Activated T-cell treated with anti-CD3 and anti-CD28 coated beads for 4 hours (primary cell): ENCODE measurements around the gene INO80.
A peak's percentile ranks its signal among the peaks of the same experiment; 100 is the strongest.

Experiments
- DNase-seq: peaks from one replicate; pipeline ENCODE4 v3.0.0-alpha.2; 2020

INO80 gene

DNA sequence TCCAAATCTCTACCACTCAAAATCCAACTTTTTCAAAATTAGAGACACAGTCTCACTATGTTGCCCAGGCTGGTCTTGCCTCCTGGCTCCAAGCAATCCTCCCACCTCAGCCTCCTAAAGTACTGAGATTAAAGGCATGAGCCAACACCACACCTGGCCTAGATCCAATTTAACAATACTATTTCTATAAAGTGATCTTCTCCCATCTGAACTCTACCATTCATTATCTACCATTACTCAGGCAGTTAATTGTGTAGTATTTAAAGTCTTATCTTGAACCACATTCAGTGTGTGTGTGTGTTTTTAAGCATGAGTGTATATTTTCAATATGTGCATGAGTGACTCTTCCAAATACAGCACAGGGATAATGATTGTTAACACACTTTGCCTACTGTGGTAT is 77.0 kb downstream of the INO80 start:
- no peak for DNase-seq

GRCh38 chr15:41032079-41032328 is 84.1 kb downstream of the INO80 start:
- no peak for DNase-seq

GRCh38 chr15:41031232-41032078 is 84.6 kb downstream of the INO80 start:
- no peak for DNase-seq

- no peak for DNase-seq
Measured at GRCh38 chr15:41028853-41029252, 87.2 kb downstream of the INO80 start.

- DNase-seq, result no peak
Measured at GRCh38 chr15:41025393-41025792, 90.7 kb downstream of the INO80 start.

GRCh38 chr15:41024885-41025284 is 91.2 kb downstream of the INO80 start:
- no peak for DNase-seq

- no peak for DNase-seq
Measured at GRCh38 chr15:41024131-41024530, 91.9 kb downstream of the INO80 start.

DNA sequence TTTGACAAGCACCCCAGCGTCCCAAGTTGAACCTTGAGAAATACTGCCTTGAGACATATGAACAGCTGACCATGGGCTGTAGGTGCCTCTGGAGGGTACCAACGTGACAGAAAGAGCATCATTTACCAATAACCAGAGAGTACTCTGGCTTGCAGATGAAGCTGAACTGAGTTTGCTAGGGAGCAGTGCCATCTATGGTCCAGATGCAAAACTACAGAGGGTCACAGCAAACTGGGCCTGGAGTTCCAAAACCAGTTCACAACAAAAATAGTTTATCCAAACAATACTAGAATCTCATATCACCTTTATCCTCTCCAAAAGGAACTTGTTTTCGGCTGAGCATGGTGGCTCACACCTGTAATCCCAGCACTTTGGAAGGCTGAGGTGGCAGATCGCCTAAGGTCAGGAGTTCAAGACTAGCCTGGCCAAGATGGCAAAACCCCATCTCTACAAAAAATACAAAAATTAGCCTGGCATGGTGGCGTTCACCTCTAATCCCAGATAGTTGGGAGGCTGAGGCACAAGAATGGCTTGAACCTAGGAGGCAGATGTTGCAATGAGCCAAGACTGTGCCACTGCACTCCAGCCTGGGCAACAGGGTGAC is 93.5 kb downstream of the INO80 start:
- peak; percentile 7 for DNase-seq

GRCh38 chr15:41020829-41021228 is 95.3 kb downstream of the INO80 start:
- DNase-seq, result no peak

DNA sequence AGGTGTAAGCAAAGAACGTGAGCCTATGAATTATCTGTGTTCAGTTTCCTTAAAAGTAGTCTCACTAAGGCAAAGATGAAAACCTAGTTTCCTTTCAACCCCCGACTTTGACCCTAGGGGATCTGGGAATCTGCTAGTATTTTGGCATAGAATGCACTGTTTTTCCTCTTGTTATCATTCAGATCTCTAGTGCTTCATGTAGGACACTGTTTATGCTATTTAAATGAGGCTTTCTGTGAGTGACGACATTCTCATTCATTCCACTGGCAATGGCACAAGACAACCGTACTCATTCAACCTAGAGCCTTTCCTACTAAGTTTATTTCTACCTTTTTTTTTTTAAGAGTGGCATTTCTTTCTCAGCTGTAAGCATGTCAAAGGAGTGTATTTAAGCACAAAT is 95.8 kb downstream of the INO80 start:
- no peak for DNase-seq

DNA sequence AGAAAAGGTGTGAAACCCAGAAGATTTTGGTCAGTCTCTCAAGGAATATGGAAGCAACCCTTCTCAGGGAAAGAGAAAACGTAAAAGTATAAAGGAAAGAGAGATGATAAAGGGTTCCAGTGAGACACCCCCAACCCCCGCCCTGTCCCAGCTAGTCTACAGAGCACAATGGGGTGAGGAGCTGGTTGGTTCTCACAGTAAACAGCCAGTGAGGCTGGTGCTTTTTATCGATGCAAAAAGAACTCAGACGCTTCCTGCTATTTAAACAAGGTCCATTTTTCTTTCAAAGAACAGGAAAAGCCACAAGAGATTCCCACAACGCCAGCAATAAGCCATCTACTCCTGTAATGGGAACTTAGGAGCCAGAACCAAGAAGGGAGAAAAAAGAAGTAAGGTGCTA is 96.9 kb downstream of the INO80 start:
- DNase-seq, result no peak

DNA sequence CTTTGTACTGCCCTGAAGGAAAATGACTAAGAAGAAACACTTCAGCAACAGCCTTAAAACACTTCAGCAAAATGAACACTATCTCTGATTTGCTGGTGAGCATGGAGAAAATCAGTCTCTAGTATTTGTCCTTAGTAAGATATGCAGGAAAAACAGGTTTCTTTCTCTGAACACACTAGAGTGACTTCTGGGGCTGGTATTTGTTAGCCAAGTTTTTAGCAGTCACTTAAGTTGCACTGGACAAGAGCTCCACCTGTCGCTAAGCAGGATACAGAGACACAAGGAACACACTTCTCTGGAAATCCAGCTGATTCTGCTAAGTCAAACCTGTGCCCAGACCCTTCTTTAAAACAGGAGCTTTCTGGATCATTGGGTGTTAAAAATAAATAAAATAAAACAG is 97.5 kb downstream of the INO80 start:
- DNase-seq, result no peak

DNA sequence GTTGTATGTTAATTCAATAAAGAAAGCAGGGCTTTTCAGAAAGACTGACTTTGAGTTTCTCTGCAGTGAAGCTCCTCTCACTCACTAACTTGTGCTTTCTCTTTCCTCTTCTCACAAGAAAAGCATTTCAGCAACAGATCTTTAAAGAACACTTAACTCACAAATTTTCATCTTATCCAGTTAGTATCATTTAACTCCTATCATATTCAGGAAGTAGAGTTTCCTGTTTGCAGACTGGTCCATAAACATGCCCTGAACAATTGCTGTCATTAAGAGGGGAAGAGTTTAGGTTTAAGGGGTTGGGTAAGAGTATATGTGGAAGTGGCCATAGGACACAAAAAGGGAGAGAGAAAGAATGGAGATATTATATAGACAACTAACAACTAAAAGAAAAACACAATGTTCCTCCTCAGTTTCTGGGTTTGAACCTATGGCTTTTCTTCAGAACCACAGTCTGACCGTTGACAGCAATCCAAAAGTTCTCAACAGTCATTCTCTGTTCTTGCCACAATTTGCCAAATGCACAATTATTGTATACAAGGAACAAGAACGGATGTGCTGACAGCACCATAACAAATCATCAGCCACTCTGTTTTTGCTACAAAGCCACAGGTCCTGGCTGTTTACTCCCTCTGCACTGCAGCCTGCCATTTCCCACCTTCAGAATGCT is 98.9 kb downstream of the INO80 start:
- DNase-seq, result no peak

DNA sequence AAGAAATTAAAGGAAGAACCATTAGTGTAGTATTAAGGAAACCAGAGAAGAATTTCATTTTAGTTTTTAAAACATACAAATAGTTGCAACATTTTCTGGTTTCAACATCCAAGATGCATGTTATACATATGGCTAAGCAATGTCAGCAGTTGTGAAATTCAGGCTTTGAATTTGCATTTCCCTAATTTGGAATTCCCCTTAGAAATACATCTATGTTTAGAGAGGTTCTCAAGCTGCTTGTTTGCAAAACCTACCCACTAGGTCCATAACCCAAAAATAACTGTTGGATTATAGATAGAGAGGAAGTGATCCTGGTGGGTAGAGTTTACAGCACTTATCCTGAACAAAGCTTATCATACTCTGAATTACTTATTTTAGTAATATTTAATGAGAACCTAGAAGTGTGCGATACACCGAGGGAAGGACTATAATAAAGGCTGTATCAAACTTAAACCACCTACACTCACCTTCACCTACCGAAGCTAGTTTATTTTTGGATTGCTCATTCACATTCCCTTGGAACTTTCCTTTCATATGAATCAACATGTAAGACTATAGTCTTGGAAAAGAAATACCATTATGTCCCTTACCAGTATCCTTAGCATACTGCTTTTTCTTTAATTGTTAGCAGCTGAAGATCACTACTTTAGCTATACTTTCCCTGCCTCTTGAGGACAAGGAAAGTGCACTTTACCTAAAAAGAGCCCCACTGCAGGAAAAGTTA is 102.2 kb downstream of the INO80 start:
- DNase-seq, result no peak

- no peak for DNase-seq
Measured at GRCh38 chr15:41011055-41011815, 104.8 kb downstream of the INO80 start.

- no peak for DNase-seq
Measured at GRCh38 chr15:41010345-41010744, 105.7 kb downstream of the INO80 start.

GRCh38 chr15:41006479-41006878 is 109.6 kb downstream of the INO80 start:
- DNase-seq, result no peak

DNA sequence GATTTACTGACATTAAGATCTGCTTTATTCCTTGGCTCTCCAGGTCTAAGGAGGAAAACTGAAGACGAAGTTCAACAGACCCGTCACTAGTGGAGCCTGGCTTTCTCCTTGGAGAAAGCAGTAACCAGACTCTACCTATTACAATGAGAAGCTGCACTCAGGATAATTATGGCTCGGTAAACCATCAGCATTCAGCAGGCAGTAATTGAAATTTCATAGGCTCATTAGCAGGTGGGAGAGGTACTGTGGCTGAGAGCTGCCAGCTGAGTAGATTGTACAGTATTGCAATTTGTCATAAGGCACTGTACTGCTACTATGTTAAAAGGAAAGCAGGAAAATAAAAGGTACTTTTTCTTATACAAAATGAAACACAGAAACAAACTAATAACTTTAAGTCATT is 111.6 kb downstream of the INO80 start:
- DNase-seq, result no peak

- no peak for DNase-seq
Measured at GRCh38 chr15:41001524-41002214, 114.4 kb downstream of the INO80 start.

DNA sequence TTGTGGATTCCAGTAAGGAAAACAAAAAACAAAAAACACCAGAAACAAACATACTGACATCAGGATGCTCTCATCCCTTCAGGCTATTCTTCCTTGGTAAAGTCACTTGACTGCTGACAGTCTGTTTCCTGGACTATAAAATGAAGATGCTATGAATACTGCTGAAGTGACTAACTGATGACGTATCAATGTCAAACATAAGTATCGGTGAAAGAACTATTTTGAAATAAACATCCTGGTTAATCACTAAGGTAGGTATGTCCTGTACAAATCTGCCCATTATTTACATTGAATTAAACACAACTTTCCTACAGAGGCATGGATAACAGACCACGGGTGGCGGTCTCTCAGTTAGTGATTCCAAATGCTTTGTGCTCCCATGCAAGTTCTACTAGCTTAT is 116.9 kb downstream of the INO80 start:
- DNase-seq, result no peak

DNA sequence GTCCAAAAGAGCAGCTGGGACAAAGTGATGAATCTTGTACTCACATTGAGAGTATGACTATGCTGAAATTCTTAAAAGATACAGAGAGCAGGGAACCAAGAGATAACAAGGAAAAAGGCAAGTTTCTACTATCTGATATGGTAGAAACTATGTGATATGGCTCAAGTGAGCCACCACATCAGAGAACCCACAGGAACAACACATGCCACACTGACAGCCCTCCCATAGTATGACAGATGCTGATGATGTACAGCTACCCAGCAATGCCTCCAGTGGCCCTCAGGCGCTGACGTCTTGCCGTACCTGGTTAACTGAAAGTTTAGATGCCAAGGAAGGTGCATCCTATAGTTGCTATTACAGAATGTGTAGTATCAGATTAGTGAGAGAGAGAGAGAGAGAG is 120.4 kb downstream of the INO80 start:
- DNase-seq, result no peak

GRCh38 chr15:40992825-40993224 is 123.3 kb downstream of the INO80 start:
- no peak for DNase-seq
